Skeletal muscle tissue (tissue), 4 donors: Measurements from ENCODE around the gene TMEM120A. TPM values are rescaled to one million over a fixed set of nuclear protein-coding genes. Genes with fewer than 3 reads are reported as not detected.

Experiments used
- H3K27ac ChIP-seq: one replicate; pipeline ENCODE4 v1.7.0; 2013; ENCODE audit warnings: mild to moderate bottlenecking, low read depth, low read length, inconsistent platforms
- H3K27me3 ChIP-seq, 3 donors: one replicate each; pipeline ENCODE4 v1.7.0; 2013; ENCODE audit warnings: low read length in 3 of 3; ENCODE audit not compliant: control insufficient read depth in 3 of 3, insufficient read depth in 3 of 3
- H3K36me3 ChIP-seq, 3 donors: one replicate each; pipeline ENCODE4 v1.7.0; 2013; ENCODE audit warnings: low read length in 3 of 3; ENCODE audit not compliant: control insufficient read depth in 3 of 3, insufficient read depth in 3 of 3
- H3K4me1 ChIP-seq, 3 donors: one replicate each; pipeline ENCODE4 v1.7.0; 2013; ENCODE audit warnings: low read length in 3 of 3, mild to moderate bottlenecking in 3 of 3; ENCODE audit not compliant: control insufficient read depth in 3 of 3, insufficient read depth in 3 of 3
- H3K4me3 ChIP-seq, 3 donors: one replicate each; pipeline ENCODE4 v1.7.0; 2013; ENCODE audit warnings: low read length in 3 of 3
- H3K9ac ChIP-seq, 3 donors: one replicate each; pipeline ENCODE4 v1.7.0; 2013; ENCODE audit warnings: low read length in 3 of 3, mild to moderate bottlenecking in 3 of 3, moderate library complexity in 2 of 3, low read depth in 1 of 3
- H3K9me3 ChIP-seq, 3 donors: one replicate each; pipeline ENCODE4 v1.7.0; 2013; ENCODE audit warnings: low read length in 3 of 3; ENCODE audit not compliant: control insufficient read depth in 3 of 3
- total RNA-seq: library from RNA; depleted of rRNA; stranded (reverse); fragments of >200 nt; gene quantifications from one replicate; pipeline ENCODE4 v1.2.3, GENCODE V29; 2014
- donor health status: Osteomylitis.

The TMEM120A gene
- total RNA-seq, 1 donor from 2014 or later, result 35.5 TPM

DNA sequence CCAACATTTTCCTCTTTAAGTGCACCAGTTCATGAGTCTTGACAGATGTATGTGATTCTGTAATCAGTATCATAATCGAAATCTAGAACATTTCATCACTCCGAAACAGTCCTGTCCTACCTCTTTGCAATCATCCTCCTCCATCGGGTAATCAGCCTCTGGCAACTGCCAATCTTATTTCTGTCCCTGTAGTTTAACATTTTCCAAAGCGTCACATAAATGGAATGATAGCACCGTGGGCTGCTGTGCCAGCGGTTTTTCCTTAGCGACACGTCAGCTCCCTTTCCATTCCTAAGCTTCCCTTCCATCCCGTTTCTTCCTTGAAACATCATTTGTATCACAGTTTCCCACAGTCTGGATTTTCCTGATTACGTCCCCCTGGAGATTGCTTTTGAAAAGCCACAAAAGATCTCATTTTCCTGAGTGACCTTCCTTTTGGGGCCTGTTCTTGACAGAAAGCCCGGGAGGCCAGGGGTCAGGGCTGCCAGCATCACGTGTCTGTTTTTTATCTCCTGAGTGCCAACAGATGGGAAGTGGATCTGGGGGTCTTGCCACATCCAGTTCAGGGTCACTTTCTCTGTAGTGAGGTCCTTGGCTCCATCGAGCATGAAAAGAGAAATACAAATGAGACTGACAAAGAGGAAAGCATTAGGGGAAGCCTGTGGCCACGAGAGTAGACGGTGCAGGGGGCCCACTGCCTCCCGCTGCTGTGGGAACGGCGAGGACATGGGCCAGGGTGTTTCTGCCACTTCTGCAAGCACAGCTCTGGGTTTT is 31.6 kb downstream of the TMEM120A start:
- Histone ChIP-seq H3K4me3 (peak overlapping the region in 1 of 3 donors; percentile 24), H3K9me3 (no peaks in the 10 kb centered on the region), H3K36me3 (peaks cover 0 to 5% (median 5%) of the 10 kb centered on the region in 3 donors), H3K9ac (peak overlapping the region; percentile 10 to 68 (median 45)), H3K27ac (peak overlapping the region; percentile 82), H3K27me3 (no peaks in the 10 kb centered on the region), H3K4me1 (peaks cover 47 to 52% (median 51%) of the 10 kb centered on the region in 3 donors)

DNA sequence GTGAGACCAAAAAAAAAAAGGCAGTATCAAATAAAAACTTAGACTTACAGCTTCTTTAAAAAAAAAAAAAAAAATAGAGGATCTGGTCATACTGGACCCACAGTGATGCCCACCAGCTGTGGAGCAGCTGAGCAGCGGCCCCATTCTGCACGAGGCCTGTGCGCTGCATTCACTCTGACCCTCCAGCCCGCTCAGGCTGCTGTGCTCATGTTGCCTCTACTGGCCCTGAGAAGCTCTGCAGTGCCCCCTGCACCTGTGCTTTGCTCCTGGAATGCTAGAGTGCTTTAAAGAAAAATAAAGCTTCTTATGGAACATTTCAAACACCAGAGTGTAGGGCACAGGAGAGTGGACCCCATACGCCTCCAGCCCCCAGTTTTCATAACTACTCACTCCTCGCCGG is 33.2 kb downstream of the TMEM120A start:
- Histone ChIP-seq H3K4me1 (peaks cover 32 to 45% (median 39%) of the 10 kb centered on the region in 3 donors), H3K27me3 (no peaks in the 10 kb centered on the region), H3K27ac (peak overlapping the region; percentile 82), H3K9me3 (no peaks in the 10 kb centered on the region), H3K36me3 (peaks cover 4 to 13% (median 10%) of the 10 kb centered on the region in 3 donors), H3K4me3 (no peak overlapping the region), H3K9ac (no peak overlapping the region)

DNA sequence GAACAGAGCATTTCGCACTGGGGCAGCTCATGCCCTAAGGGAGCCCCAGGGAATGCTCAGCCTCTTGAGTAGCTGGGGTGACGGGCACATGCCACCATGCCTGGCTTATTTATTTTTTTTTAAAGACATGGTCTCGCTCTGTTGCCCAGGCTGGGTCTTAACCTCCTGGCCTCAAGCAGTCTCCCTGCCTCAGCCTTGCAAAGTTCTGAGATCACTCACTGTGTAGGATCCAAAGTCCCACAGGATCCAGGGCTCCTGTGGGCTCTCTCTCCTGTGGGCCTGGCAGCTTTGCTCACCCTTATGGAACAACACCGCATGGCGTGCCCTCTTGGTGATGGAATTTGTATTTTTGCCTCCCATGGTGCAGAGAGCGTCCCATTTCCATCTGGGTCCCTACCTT is 34.0 kb downstream of the TMEM120A start:
- H3K36me3 ChIP-seq, result peaks cover 9 to 15% (median 13%) of the 10 kb centered on the region in 3 donors
- H3K4me3 ChIP-seq, result no peak overlapping the region
- H3K9ac ChIP-seq, result no peak overlapping the region
- H3K9me3 ChIP-seq, result no peaks in the 10 kb centered on the region
- peaks cover 32 to 45% (median 36%) of the 10 kb centered on the region in 3 donors for H3K4me1 ChIP-seq
- no peaks in the 10 kb centered on the region for H3K27me3 ChIP-seq
- no peak overlapping the region for H3K27ac ChIP-seq

DNA sequence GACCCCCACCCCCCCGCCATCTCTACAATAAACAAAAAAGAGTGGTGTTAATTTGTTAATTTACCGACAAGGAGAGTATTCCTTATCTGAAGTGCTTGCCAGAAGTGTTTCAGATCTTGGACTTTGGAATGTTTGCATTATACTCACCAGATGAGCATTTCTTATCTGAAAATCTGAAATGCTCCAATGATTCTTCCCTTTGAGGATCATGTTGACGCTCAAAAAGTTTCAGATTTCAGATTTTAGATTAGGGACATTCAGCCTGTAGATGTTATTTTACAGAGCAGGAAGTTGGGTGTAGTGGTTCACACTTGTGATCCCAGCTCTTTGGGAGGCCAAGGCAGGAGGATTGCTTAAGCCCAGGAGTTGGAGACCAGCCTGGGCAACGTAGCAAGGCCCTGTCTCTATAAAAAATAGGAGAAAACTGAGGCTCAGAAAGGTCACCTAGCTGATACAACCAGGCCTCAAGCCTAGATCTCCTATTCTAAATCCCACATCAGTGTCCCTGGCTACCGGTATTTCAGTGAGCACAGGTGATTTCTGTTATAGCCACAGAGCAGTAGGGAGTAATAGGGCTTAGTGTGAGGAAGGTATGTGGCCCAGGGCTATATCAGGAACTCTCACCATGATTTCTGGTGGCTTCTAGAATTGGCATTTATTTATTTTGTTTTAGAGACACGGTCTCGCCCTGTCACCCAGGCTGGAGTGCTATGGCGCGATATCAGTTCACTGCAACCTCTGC is 35.4 kb downstream of the TMEM120A start:
- H3K36me3 ChIP-seq, result peaks cover 12 to 21% (median 16%) of the 10 kb centered on the region in 3 donors

DNA sequence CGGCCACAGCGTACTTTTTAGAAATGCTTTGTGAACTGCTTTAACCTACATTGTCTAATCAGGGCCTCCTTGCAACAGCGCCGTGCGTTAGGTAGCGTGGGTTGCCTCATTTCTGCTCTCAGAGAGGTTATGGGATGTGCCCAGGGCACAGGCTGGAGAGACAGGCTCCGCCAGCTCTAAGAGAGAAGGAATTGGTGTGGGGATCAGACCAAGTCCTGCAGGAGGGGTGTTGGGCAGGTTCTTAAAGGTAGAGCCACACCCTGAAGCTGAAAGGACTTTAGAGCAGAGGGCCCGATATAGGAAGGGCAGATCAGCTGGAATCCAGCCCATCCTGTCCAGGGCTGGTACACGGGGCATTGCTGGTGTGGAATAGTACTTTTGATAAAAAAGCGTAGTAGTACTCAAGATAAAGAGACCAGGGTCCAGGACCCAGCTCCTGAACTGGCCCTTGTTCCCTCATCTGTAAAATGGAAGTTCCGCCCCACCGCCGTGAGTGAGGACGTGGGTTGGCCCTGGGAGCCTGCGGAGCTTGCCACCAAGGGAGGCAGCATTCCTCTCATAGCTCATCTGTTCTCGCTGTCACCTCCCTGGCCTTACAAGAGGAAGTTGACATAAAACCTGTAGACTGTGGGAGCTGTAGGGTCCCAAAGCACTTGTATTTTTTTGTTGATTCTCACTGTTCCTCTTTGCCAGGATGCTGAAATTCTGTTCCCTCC is 37.2 kb downstream of the TMEM120A start:
- no peak overlapping the region for H3K9ac ChIP-seq
- no peak overlapping the region for H3K27ac ChIP-seq
- no peaks in the 10 kb centered on the region for H3K27me3 ChIP-seq
- H3K9me3 ChIP-seq, result no peaks in the 10 kb centered on the region
- no peak overlapping the region for H3K4me3 ChIP-seq
- peaks cover 16 to 25% (median 18%) of the 10 kb centered on the region in 3 donors for H3K36me3 ChIP-seq
- peaks cover 20 to 35% (median 22%) of the 10 kb centered on the region in 3 donors for H3K4me1 ChIP-seq

More for the DNA sequence above, 35.4 kb downstream of the TMEM120A start:
- H3K27me3 ChIP-seq, result no peaks in the 10 kb centered on the region
- peaks cover 31 to 45% (median 37%) of the 10 kb centered on the region in 3 donors for H3K4me1 ChIP-seq
- H3K9me3 ChIP-seq, result no peaks in the 10 kb centered on the region
- no peak overlapping the region for H3K4me3 ChIP-seq
- no peak overlapping the region for H3K9ac ChIP-seq
- no peak overlapping the region for H3K27ac ChIP-seq

DNA sequence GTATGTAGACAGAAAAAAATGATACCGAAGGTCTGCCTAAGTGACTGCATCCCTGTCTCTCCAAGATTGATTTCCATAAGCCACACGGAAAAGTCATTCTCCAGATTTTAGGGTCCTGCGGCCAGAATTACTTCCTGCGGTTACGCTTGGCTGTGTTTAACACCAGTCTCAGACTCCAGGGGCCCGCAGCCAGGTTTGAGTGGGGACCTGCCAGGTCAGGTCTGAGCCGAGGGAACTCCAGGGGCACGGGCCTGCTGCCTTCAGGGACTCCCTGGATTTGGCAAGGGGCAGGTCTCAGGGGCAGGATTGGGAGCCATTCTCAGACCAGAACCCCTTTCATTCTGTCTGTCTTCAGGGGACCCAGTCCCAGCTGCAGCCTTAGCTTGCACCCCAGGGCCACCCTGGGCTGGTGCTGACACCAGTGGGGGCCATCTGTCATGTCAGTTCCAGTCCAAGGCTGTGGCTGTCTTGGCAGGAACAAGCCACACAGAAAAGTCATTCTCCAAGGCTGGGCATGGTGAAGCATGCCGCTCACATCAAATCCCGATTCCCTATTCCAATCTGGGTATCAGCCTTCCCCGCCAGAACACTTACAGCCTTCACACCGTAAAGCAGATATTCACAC is 39.0 kb downstream of the TMEM120A start:
- Histone ChIP-seq H3K9ac (peak overlapping the region in 2 of 3 donors; percentile 23 to 25), H3K9me3 (no peaks in the 10 kb centered on the region), H3K36me3 (peaks cover 16 to 25% (median 18%) of the 10 kb centered on the region in 3 donors), H3K27ac (peak overlapping the region; percentile 57), H3K27me3 (no peaks in the 10 kb centered on the region), H3K4me1 (peaks cover 17 to 38% (median 21%) of the 10 kb centered on the region in 3 donors), H3K4me3 (no peak overlapping the region)

DNA sequence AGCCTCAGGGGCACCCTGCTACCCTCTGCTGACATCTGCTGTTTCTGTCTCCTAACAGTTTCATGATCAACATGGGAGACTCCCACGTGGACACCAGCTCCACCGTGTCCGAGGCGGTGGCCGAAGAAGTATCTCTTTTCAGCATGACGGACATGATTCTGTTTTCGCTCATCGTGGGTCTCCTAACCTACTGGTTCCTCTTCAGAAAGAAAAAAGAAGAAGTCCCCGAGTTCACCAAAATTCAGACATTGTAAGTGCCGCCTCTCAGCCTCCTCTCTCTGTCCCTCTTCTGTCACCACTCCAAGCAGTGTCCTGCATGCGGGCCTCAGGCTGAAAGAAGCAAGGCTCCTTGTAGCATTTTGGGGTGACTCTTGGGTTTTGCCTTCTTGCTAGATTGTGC is 40.5 kb downstream of the TMEM120A start:
- Histone ChIP-seq H3K36me3 (peaks cover 16 to 25% (median 18%) of the 10 kb centered on the region in 3 donors), H3K9me3 (no peaks in the 10 kb centered on the region), H3K27me3 (no peaks in the 10 kb centered on the region), H3K9ac (no peak overlapping the region), H3K27ac (no peak overlapping the region), H3K4me3 (no peak overlapping the region), H3K4me1 (peaks cover 21 to 44% (median 29%) of the 10 kb centered on the region in 3 donors)

DNA sequence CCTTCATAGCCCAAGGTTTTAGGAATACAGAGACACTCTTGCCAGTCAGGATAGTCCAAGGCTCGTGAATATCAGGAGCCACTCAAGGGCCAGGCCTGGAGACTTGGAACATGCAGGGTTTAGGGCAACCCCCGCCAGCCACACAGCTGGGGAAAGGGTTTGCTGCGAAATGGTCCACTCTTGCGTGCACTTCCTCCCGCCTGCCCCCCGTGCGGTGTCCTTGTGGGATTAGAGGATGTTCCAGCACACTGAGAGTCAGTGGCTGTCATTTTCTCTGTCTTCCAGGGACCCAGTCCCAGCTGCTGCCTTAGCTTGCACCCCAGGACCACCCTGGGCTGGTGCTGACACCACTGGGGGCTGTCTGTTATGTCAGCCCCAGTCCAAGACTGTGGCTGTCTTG is 41.0 kb downstream of the TMEM120A start:
- Histone ChIP-seq H3K27me3 (no peaks in the 10 kb centered on the region), H3K9me3 (no peaks in the 10 kb centered on the region), H3K4me1 (peaks cover 24 to 49% (median 34%) of the 10 kb centered on the region in 3 donors), H3K27ac (no peak overlapping the region), H3K4me3 (no peak overlapping the region), H3K9ac (no peak overlapping the region), H3K36me3 (peaks cover 15 to 24% (median 18%) of the 10 kb centered on the region in 3 donors)

DNA sequence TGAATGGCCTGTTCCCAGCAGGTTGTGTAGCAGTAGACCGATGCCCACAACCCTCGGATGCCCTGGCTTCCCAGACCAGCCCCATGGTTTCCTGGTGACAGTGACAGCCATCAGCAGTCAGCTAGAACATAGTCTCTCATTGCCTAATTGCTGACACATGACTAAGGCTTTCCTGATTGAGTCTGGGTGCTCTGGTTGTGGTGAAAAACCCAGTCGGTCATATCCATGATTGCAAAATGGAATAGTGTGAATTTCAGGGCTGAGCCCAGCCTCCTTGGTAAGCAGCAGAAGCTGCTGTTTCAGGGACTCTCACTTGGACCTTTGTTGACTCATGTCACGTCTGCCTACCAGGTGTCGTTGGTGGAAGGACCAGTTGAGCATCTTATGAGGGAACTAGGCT is 42.9 kb downstream of the TMEM120A start:
- Histone ChIP-seq H3K27me3 (no peaks in the 10 kb centered on the region), H3K9me3 (no peaks in the 10 kb centered on the region), H3K36me3 (peaks cover 7 to 16% (median 15%) of the 10 kb centered on the region in 3 donors), H3K9ac (peak overlapping the region in 1 of 3 donors; percentile 25), H3K4me1 (peaks cover 29 to 54% (median 47%) of the 10 kb centered on the region in 3 donors), H3K4me3 (no peak overlapping the region), H3K27ac (peak overlapping the region; percentile 45)
